HG03139 (cell line): Measurements from ENCODE around the gene ANKRD10.

Experiments
- ATAC-seq: cut with Tn5 transposase; IDR thresholded peaks from one replicate; pipeline ENCODE4 v1.9.1; 2021; ENCODE audit not compliant: unreplicated experiment

Gene ANKRD10

GRCh38 chr13:110945928-110946570 lies 31.2 kb upstream of the ANKRD10 start:
- no peak for ATAC-seq

DNA sequence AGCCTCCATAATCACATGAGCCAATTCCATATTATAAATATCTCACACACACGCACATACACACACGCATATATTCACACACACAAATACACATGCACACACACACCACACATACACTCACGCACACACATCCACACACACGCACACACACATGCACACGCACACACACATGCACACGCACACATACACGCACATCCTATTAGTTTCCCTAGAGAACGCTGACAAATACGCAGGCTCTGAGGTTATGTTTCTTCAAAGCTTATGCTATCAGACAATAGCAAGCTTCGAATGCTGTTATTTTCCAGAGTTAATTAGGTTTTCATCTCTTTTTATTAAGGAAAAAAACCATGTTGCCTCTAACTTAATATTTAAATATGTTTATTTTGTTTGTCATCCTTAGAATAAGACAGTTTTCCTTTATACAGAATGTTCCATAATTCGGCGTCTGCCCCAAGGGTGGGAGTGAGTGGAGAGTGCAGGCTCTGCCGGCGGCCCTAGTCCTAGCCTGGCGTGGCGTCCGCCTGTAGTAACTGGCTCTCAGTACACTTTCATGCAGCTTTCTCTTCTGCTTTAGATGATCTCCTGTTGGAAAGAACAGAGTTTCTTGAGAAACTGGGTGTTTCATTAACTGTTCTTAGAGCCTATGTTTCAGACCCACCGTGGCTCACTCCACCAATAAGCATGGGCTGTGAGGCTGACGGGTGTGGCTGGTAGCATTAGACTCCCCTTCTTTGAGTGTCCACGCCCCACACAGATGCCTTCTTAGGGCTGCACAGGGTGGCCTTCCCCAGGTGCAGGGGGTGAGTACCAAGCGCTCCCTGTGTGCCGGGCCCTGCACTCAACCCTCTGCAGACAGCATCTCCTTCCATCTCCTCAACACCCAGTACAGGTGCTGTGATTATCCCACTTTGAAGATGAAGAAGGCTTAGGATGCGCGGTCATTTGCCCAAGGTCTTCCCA lies 30.4 kb upstream of the ANKRD10 start:
- ATAC-seq = no peak

DNA sequence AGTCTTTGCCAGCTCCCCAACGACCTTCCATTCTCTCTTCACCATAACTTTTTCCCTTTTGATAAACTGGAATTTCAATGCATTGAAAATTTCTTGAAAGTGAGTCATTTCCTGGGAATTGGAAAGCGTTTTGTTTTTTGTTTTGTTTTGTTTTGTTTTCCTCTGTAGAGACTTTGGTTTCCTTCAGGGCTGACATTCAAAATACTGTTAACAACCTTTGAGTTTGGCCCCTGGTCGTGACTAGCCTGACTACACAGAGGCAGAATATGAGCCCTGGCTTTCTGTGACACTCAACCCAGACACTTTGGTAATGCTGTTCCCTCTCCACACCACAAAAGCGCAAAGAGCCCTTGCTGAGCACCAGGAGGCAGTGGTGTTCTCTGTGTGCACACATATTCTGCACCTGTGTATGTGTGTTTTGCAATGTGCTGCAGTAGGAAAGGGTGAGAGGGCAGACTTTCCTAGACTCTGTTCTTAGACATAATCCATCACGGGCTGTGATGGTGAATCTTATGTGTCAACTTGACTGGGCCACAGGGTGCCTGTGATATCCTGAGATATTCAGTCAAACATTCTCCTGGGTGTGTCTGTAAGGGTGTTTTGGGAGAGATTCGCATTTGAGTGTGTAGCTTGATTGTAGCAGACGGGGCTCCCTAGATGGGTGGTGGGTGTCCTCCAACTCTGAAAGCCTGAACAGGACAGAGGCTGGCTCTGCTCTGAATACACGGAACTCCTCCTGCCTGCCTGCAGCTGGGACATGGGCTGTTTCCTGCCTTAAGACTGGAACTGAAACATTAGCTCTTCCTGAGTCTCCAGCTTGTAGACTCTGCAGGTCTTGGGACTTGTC lies 29.5 kb upstream of the ANKRD10 start:
- ATAC-seq = no peak

- ATAC-seq = no peak
Measured at GRCh38 chr13:110942248-110942981, 27.5 kb upstream of the ANKRD10 start.

DNA sequence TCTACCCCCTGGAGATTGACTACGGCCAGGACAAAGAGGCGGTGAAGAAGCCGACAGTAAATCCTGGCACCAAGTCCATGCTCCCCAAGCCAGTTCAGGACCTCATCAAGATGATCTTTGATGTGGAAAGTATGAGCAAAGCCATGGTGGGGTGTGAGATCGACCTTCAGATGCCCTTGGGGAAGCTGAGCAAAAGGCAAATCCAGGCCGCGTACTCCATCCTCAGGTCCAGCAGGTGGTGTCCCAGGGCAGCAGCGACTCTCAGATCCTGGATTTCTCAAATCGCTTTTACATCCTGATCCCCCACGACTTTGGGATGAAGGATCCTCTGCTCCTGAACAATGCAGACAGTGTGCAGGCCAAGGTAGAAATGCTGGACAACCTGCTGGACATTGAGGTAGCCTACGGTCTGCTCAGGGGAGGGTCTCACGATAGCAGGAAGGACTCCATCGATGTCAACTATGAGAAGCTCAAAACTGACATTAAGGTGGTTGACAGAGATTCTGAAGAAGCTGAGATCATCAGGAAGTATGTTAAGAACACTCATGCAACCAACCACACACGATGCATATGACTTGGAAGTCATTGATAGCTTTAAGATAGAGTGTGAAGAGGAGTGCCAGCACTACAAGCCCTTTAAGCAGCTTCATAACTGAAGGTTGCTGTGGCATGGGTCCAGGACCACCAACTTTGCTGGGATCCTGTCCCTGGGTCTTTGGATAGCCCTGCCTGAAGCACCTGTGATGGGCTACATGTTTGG lies 24.0 kb upstream of the ANKRD10 start:
- ATAC-seq = no peak

DNA sequence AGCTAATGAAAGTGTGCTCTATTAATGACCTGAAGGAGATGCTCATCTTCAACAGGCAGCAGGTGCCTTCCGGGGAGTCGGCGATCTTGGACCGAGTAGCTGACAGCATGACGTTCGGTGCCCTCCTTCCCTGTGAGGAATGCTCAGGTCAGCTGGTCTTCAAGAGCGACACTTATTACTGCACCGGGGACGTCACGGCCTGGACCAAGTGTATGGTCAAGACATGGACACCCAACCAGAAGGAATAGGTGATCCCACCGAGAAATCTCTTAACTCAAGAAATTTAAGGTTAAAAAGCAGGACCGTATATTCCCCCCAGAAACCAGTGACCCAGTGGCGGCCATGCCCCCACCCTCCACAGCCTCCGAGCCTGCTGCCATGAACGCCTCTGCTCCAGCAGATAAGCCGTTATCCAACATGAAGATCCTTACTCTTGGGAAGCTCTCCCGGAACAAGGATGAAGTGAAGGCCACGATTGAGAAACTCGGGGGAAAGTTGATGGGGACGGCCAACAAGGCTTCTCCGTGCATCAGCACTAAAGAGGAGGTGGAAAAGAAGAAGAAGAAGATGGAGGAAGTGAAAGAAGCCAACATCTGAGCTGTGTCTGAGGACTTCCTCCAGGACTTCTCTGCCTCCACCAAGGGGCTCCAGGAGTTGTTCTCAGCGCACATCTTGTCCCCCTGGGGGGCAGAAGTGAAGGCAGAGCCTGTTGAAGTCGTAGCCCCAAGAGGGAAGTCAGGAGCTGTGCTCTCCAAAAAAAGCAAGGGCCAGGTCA lies 22.8 kb upstream of the ANKRD10 start:
- no peak for ATAC-seq

GRCh38 chr13:110936519-110936918 lies 21.6 kb upstream of the ANKRD10 start:
- ATAC-seq = no peak

DNA sequence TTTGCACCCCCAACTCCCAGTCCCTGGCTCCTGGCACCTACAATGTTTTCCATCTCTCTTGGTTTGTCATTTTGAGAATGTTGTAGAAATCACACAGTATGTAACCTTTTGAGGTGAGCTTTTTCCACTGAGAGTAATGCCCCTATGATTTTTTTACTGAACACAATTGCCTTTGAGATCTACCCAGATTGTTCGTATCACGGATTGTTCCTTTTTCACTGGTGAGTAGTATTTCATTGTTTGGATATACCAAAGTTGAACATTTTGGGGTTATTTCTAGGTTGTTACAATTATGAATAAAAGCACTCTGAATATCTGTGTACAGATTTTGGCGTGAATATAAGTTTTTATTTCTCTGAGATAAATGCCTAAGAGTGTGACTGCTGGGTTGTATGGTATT lies 17.7 kb upstream of the ANKRD10 start:
- no peak for ATAC-seq

DNA sequence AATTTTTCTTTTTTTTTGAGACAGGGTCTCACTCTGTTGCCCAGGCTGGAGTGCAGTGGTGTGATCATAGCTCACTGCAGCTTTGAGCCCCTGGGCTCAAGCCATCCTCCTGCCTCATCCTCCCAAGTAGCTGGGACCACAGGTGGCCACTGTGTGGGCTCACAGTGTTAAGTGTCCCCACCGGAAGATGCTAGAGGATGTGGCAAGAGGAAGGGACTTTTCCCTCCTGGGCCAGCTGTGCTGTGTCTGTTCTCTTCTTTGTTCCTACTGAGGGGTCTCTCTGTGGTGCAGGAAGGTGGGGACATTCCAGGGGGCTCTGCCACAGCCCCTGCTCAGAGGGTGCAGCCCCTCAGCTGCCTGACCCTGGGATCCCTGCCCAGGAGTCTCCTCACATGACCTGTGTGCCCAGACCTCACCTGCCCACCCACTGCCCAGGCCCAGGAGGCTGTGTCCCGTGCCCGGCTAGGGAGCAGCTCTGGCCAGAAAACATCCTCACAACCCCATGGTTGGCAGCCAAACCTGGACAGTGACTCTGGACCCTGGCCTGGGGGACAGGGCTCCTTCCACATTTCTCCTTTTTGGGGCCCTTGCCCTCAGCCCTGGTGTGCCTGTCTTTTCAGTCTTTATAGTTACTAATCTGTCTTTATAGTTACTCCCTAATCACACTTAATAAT lies 14.4 kb upstream of the ANKRD10 start:
- no peak for ATAC-seq

DNA sequence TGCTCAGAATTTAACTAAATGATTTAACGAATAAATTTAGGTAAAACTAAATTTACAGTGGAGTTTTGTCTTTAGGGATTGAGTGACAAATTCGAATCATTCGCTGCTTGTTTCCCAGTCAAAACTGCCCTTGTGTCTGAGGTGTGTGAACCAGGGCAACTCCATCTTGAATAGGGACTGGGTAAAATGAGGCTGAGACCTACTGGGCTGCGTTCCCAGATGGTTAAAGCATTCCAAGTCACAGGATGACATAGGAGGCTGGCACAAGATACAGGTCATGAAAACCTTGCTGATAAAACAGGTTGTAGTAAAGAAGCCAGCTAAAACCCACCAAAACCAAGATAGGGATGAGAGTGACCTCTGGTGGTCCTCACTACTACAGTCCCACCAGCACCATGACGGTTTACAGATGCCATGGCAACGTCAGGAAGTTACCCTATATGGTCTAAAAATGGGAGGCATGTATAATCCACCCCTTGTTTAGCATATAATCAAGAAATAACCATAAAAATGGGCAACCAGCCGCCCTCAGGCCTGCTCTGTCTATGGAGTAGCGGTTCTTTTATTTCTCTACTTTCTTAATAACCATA lies 10.2 kb upstream of the ANKRD10 start:
- no peak for ATAC-seq

- ATAC-seq = no peak
Measured at GRCh38 chr13:110924639-110924934, 9.7 kb upstream of the ANKRD10 start.

DNA sequence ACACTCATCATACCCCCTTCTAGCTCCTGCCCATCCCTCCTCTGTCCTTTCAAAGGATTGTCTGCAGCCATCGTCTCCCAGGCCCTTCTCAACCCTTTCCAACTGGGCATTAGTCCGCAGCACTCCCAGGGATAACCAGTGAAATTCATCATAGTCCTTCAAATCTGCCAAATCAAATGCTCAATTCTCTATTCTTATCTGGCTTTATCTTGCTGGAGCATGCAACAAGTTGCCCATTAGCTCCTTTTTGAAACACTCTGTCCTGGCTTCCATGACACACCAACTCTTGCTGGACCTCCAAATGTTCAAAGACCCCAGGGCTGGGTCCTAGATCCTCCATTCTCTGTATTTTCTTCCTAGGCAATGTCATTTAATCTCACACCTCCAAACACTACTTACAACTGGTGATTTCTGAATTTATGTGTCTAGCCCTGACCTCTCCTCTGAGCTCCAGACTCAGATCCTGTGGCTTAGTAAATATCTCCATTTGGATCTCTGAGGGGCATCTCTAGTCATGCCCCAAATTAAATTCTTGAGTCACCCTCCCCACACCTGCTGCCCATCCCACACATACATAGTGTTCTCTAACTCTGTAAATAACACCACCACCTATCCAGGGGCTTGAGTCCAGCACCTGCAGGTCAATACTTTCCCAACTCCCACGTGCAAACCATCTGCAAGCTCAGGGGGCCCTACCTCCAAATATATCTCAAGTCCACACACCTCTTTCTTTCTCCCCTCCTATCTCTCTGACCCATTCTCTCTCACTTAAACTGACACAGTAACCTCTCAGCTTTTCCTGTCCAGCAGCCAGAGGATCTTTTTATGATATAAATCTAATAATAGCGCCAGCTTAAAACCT lies 9.1 kb upstream of the ANKRD10 start:
- no peak for ATAC-seq

DNA sequence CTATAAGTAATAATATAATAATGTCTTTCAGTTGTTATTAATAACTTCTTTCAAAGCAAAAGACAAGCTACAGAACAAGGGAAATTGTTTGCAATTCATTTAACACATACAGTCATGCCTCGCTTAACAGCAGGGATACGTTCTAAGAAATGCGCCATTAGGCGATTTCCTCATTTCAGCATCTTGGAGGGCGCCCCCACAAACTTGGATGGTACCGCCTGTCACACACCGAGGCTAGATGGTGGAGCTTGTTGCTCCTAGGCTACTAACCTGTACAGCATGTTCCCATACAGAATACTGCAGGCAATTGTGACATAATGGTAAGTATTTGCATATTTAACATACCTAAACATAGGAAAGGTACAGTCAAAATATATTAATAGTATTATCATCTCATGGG lies 8.2 kb upstream of the ANKRD10 start:
- ATAC-seq = no peak

DNA sequence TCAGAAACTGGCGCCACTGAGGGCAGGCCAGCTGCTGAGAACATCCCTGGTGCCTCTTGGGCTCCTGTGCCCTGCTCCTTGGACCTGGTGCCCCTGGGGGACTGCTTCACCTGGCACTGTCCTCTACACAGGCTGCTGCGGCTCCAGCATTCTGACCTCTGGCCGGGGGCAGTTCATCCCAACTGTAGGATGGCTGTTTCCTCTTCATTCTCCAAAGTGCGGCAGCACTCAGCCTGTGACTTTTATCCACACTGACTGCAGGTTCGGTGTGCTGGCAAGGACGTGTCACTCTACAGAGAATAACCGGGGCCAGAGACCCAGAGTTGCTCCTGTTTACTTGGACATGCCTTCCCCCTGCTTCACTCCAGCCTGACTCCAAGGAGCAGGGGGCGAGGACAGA lies 7.6 kb upstream of the ANKRD10 start:
- ATAC-seq = no peak

- no peak for ATAC-seq
Measured at GRCh38 chr13:110921695-110922094, 6.8 kb upstream of the ANKRD10 start.

- no peak for ATAC-seq
Measured at GRCh38 chr13:110921209-110921608, 6.3 kb upstream of the ANKRD10 start.

- no peak for ATAC-seq
Measured at GRCh38 chr13:110920038-110920437, 5.2 kb upstream of the ANKRD10 start.
